Loucy (cell line): ENCODE measurements around the gene LRRC47.

ENCODE experiments used
- H2AFZ ChIP-seq: fragments of 200-600 bp; sonication (generic); 2 replicates; pipeline ENCODE4 v1.6.0; 2016; ENCODE audit warnings: antibody characterized with exemption, mild to moderate bottlenecking, low read length, moderate library complexity
- H3F3A ChIP-seq: fragments of 200-600 bp; 2 replicates; pipeline ENCODE4 v1.6.0; 2016; ENCODE audit warnings: antibody characterized with exemption, low read depth, mild to moderate bottlenecking
- H3K27me3 ChIP-seq: fragments of 200-600 bp; sonication (generic); 2 replicates; pipeline ENCODE4 v1.6.1; 2014; ENCODE audit warnings: low read length, mild to moderate bottlenecking; ENCODE audit not compliant: insufficient read depth, poor library complexity, severe bottlenecking
- H3K36me3 ChIP-seq: fragments of 200-600 bp; sonication (generic); 2 replicates; pipeline ENCODE4 v1.6.1; 2016; ENCODE audit warnings: low read length; ENCODE audit not compliant: insufficient read depth
- H3K4me1 ChIP-seq: fragments of 200-600 bp; sonication (generic); 2 replicates; pipeline ENCODE4 v1.5.1; 2014; ENCODE audit warnings: low read length, mild to moderate bottlenecking; ENCODE audit not compliant: insufficient read depth, poor library complexity, severe bottlenecking
- H3K4me2 ChIP-seq: fragments of 200-600 bp; sonication (generic); 2 replicates; pipeline ENCODE4 v1.6.0; 2014; ENCODE audit warnings: antibody characterized with exemption, low read length, low read depth, mild to moderate bottlenecking; ENCODE audit not compliant: poor library complexity, severe bottlenecking
- H3K4me3 ChIP-seq: fragments of 200-600 bp; sonication (generic); 2 replicates; pipeline ENCODE4 v1.5.1; 2014; ENCODE audit warnings: low read length, mild to moderate bottlenecking, mixed read lengths; ENCODE audit not compliant: poor library complexity, severe bottlenecking
- H3K79me2 ChIP-seq: fragments of 200-600 bp; sonication (generic); 2 replicates; pipeline ENCODE4 v1.6.1; 2014; ENCODE audit warnings: low read length; ENCODE audit not compliant: insufficient read depth
- H3K9ac ChIP-seq: fragments of 200-600 bp; sonication (generic); 2 replicates; pipeline ENCODE4 v1.6.0; 2014; ENCODE audit warnings: mild to moderate bottlenecking, low read depth, low read length, moderate library complexity; ENCODE audit not compliant: poor library complexity, severe bottlenecking
- H3K9me2 ChIP-seq: fragments of 200-600 bp; sonication (generic); replicated peaks from 2 replicates; pipeline ENCODE4 v1.6.1; 2016; ENCODE audit warnings: low read depth, low read length, mixed read lengths
- H3K9me3 ChIP-seq: fragments of 200-600 bp; sonication (generic); 2 replicates; pipeline ENCODE4 v1.6.1; 2014; ENCODE audit warnings: mild to moderate bottlenecking, antibody characterized with exemption, low read length, low read depth; ENCODE audit not compliant: insufficient read depth
- H4K20me1 ChIP-seq: fragments of 200-600 bp; sonication (generic); 2 replicates; pipeline ENCODE4 v1.6.0; 2014; ENCODE audit warnings: antibody characterized with exemption, low read length, mild to moderate bottlenecking; ENCODE audit not compliant: insufficient read depth, poor library complexity, severe bottlenecking
- EZH2phosphoT487 ChIP-seq: fragments of 200-600 bp; IDR thresholded peaks from 2 replicates; pipeline ENCODE4 v1.6.1; 2018; ENCODE audit warnings: antibody characterized with exemption, mild to moderate bottlenecking, moderate library complexity, borderline replicate concordance
- TF ChIP-seq, protein P1 (sequence below): fragments of 200-600 bp; sonication (generic); conservative IDR thresholded peaks from 2 replicates; pipeline ENCODE4 v1.5.1; 2014; ENCODE audit warnings: mild to moderate bottlenecking, antibody characterized with exemption, low read length

The LRRC47 gene

DNA sequence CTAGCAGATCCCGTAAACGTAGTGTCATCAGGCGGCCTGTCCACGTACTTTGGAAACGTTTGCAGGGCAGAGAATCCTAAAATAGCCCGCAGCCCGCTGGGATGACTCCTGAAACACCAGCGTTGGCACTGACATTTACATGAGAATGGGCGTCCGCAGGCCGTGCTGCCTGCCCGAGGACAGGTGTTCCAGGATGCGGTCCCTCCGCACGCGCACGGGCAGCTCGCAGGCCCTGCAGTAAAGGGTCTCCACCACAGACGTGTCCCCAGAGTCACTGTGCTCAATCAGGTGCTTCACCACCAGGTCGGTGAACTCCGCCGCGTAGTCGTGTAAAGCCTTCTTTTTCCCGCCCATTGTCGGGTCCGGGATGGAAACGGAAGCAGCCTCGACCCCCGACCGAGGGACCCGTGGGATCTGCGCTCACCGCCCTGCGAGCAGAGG is 49.9 kb downstream of the LRRC47 start:
- no peak overlapping the region for H2AFZ ChIP-seq
- no peaks in the 10 kb centered on the region for H3K9me3 ChIP-seq
- no peaks in the 10 kb centered on the region for H3K79me2 ChIP-seq
- H4K20me1 ChIP-seq: no peaks in the 10 kb centered on the region
- TF ChIP-seq, protein P1, sequence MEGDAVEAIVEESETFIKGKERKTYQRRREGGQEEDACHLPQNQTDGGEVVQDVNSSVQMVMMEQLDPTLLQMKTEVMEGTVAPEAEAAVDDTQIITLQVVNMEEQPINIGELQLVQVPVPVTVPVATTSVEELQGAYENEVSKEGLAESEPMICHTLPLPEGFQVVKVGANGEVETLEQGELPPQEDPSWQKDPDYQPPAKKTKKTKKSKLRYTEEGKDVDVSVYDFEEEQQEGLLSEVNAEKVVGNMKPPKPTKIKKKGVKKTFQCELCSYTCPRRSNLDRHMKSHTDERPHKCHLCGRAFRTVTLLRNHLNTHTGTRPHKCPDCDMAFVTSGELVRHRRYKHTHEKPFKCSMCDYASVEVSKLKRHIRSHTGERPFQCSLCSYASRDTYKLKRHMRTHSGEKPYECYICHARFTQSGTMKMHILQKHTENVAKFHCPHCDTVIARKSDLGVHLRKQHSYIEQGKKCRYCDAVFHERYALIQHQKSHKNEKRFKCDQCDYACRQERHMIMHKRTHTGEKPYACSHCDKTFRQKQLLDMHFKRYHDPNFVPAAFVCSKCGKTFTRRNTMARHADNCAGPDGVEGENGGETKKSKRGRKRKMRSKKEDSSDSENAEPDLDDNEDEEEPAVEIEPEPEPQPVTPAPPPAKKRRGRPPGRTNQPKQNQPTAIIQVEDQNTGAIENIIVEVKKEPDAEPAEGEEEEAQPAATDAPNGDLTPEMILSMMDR: no peak
- no peak for TF ChIP-seq EZH2phosphoT487
- H3K4me1 ChIP-seq: no peaks in the 10 kb centered on the region
- no peaks in the 10 kb centered on the region for H3K36me3 ChIP-seq
- H3K4me3 ChIP-seq: no peak overlapping the region
- H3K27me3 ChIP-seq: no peaks in the 10 kb centered on the region
- no peak overlapping the region for H3K9ac ChIP-seq
- no peak overlapping the region for H3K4me2 ChIP-seq
- no peaks in the 10 kb centered on the region for H3F3A ChIP-seq
- no peaks in the 10 kb centered on the region for H3K9me2 ChIP-seq

- H3K36me3 ChIP-seq: no peaks in the 10 kb centered on the region
Observed at GRCh38 chr1:3745590-3746381, 50.5 kb downstream of the LRRC47 start.

DNA sequence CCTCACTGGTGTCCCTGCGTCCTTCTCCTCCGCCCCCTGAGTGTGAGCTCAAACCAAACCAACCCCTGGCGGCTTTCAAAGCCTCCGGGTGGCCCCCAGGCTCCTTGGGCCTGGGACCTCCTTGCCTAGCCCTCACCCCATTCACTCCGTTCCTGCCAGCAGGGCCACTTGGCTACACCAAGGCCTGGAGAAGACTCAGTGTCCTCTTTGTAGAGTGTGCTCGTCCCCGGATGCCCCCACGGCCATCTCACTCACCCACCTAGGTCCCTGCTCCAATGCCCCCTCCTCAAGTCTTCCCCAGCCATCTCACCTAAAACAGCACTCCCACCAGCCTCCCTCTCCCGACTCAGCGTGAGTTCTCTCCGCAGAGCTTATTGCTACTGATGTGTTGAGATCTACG is 51.2 kb downstream of the LRRC47 start:
- Histone ChIP-seq H3K9ac (no peak overlapping the region), H3K4me3 (no peak overlapping the region)

More at GRCh38 chr1:3745590-3746381, 50.5 kb downstream of the LRRC47 start:
- Histone ChIP-seq H2AFZ (no peak overlapping the region), H3F3A (no peaks in the 10 kb centered on the region), H3K9ac (no peak overlapping the region), H3K27me3 (no peaks in the 10 kb centered on the region), H4K20me1 (no peaks in the 10 kb centered on the region), H3K4me1 (no peaks in the 10 kb centered on the region), H3K9me2 (no peaks in the 10 kb centered on the region), H3K4me3 (no peak overlapping the region), H3K4me2 (no peak overlapping the region), H3K9me3 (no peaks in the 10 kb centered on the region), H3K79me2 (no peaks in the 10 kb centered on the region)
- TF ChIP-seq, protein P1: no peak
- no peak for TF ChIP-seq EZH2phosphoT487

More for the DNA sequence above, 51.2 kb downstream of the LRRC47 start:
- H3K4me2 ChIP-seq: no peak overlapping the region
- no peaks in the 10 kb centered on the region for H3K79me2 ChIP-seq
- no peaks in the 10 kb centered on the region for H3K4me1 ChIP-seq
- no peaks in the 10 kb centered on the region for H3F3A ChIP-seq
- TF ChIP-seq EZH2phosphoT487: no peak
- TF ChIP-seq, protein P1: no peak
- no peaks in the 10 kb centered on the region for H3K9me3 ChIP-seq
- H2AFZ ChIP-seq: no peak overlapping the region
- no peaks in the 10 kb centered on the region for H3K36me3 ChIP-seq
- H4K20me1 ChIP-seq: no peaks in the 10 kb centered on the region
- no peaks in the 10 kb centered on the region for H3K9me2 ChIP-seq
- H3K27me3 ChIP-seq: no peaks in the 10 kb centered on the region
